EH (cell line): ENCODE data around the gene MBD4.
"Not testable (repeated sequence)": the region's sequence is repeated elsewhere in the genome, so short reads cannot be mapped to it uniquely, and the experiment has no call there.

Experiments
- DNase-seq: peaks from one replicate; pipeline ENCODE4 v3.0.0-alpha.2; 2015; ENCODE audit warnings: low read depth

The MBD4 gene

DNA sequence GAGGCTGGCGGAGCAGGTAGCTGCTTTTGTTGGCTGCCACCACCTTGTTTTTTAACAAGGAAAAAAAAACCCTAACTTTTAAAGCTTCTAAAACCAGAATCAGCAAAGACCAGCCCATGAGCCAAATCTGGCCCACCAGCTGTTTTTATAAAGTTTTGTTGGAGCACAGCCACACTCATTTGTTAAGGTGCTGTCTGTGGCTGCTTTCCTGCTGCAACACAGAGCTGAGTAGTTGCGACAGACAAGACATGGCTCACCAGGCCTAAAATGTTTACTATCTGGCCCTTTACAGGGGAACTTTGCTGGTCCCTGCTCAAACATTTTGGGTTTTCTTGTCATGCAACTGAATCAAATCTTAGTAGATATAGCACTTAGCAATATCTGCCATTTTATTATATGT, 30.2 kb downstream of the MBD4 start:
- peak; percentile 20 for DNase-seq

DNA sequence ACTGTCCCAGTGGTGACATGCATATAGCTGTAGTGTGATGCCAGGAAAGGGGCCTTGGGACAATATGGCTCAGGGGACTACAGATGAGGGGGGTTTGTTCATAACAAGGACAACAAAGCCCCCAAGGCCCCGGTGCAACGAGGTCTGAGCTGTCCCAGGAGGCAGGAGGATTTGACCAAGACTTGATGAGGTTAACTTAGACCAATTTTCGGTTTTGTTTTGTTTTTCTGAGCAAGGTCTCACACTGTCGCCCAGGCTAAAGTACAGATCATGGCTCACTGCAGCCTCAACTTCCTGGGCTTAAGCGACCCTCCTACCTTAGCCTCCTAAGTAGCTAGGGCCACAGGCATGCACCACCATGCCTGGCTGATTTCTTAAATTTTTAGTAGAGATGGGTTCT, 35.1 kb downstream of the MBD4 start:
- DNase-seq, result no peak

DNA sequence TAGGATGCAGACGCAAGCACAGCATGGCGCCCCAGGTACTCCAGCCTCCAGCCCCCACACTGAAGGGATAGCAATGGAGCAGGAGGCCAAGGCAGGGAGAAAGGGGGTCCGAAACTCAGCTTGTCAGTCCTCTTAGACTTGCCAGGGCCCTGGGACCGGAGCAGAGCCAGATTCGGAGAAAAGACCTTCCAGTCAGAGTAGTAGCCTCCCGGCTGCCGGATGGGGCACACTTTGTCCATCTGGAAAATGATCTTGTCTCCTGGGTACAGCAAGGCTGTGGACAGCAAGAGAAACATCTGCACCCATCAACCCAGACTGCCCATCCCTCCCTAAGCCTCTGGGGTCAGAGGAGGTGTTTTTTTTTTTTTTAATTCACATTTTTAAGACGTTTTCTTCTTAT, 35.6 kb downstream of the MBD4 start:
- DNase-seq, result no peak

DNA sequence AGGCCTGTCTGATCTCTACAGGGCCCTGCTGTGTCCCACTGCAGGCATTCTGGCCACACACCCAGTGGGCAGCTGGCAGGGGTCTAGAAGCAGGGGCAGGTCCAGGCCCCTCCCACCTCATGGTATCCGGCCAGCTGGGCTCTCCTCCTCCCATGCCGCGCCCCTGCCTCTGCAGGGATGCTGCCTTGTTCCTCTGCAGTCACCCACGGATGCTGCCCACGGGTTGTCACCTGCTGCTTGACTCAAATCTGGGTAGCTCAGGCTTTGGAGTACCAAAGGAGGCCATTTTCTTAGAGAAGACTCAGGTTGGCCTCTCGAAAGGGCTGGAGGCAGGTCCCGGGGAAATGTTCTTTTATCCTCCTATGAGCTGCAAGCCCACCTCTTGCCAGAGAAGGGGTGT, 36.3 kb downstream of the MBD4 start:
- no peak for DNase-seq

DNA sequence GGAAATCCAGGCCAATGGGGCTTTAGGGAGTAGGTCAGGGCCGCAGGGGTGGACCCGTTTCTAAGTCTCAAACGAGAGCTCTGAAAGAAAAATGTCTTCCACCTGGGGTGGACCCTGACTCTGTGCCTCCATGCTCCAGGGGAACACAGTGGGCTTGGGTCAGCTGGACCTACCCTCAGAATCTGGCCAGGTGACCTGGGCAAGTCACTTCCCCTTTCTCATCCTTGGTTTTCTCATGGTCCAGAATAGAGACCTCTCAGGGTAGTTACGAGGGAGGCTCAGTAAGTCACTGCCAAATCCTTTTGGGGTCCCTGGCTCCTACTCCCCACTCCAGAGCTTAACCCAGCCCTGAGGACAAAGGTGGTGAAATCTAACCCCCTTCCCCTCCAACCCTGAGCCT, 37.1 kb downstream of the MBD4 start:
- no peak for DNase-seq

DNA sequence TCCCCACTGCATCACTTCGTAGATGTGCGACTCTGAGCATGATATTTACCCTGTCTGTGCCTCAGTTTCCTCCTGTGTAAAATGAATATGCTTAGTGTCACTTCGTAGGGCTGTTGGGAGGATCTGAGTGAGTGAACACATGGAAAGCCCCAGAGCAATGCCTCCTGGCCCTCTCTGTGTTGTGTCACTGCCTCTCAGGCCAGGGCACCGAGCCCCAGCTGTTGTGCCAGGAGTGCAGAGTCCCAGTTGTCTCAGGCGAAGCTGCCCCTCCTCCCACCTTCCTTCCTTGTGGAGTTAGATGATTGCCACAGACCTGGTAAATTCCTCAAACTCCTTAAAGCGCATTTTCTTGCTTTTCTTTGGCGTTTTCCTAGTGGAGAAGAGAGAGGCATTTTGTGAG, 37.5 kb downstream of the MBD4 start:
- DNase-seq, result no peak

DNA sequence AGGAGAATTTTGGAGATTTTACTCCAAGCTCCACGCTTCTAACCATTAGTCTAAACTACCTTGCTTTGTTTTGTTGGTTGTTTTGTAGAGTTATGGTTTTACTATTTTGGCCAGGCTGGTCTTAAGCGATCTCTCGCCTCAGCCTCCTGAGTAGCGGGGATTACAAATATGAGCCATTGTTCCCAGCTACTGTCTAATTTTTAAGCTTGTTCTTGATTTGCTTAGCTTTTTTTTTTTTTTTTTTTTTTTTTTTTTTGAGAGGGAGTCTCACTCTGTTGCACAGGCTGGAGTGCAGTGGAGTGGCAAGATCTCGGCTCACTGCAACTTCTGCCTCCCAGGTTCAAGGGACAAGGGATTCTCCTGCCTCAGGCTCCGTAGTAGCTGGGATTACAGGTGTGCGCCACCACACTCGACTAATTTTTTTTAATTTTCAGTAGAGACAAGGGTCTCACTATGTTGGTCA, 39.8 kb downstream of the MBD4 start:
- DNase-seq, result no peak

DNA sequence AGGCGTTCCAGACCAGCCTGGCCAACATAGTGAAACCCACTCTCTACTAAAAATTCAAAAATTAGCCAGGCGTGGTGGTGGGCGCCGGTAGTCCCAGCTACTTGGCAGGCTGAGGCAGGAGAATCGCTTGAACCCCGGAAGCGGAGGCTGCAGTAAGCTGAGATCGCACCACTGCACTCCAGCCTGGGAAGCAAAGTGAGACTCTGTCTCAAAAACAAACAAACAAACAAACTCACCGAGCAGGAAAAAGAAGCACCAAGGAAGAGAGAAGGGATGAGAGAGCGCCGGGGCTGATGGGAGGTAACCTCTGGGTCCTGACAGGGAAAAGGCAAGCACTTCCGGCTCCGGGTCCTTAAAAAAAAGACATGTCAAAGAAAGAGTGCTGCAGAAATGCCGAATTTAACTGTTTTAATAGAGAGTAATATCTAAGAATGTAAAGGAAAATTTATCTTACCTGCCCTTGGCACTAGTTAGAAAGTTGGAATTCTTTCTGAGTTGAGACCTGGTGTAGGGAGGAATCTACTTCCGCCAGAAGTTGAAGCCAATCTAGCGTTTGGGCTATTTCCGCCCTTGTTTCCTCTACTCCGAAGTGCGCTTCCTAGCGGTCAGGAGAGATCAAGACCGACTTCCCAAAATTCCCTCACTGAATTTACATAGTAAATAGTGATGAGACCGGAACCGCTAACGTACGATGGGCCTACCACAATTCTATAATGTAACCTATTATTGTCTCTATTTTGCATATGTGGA, 40.4 kb downstream of the MBD4 start:
- DNase-seq, result peak; percentile 95

DNA sequence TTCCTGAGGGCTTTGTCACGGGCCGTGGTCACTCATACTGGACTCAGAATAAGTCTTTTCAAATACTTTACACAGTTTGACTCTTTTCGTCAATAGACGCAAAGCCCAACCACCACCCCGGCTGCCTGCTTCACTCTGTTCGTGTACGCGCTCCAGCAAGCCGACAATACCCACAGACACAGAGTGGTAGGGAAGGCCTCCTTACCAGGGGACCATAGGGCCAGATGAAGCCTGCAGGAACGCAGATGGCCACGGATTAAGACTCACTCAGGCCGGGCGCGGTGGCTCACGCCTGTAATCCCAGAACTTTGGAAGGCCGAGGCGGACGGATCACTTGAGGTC, 41.0 kb downstream of the MBD4 start:
- DNase-seq, result peak; percentile 50

DNA sequence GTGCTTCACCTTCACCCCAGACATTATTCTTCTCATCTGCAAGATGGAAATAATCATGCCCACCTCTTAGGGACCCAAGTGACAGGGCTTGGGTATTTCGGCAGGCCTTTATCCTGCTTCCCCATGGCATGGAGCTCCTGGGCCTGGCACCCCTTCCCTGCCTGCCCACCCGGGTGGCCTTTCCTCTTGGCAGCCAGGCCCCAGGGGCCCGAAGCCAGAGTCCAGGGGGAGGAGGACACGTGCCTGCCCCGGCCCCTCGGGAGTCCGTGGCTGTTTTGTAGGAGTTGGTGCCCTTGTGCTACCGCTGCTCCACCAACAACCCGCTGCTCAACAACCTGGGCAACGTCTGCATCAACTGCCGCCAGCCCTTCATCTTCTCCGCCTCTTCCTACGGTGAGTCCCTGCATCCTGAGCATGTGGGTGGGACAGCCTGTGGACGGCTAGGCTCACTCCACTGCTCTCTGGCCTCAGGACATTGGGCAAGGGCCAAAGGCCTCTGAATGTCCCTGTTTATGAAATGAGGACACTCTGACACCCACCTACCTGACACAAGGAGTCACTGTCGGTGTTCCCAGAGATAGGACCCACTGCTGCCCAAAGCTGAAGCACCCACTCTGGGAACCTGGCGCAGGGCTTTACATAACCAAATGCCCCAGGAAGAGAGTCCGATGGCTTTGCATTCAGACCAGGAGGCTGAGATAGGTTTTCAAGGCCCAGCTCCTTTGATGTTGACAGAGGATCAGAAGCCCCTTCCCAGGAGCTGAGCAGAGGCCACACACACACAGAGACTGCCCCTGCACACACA, 45.8 kb downstream of the MBD4 start:
- not testable (repeated sequence) for DNase-seq

DNA sequence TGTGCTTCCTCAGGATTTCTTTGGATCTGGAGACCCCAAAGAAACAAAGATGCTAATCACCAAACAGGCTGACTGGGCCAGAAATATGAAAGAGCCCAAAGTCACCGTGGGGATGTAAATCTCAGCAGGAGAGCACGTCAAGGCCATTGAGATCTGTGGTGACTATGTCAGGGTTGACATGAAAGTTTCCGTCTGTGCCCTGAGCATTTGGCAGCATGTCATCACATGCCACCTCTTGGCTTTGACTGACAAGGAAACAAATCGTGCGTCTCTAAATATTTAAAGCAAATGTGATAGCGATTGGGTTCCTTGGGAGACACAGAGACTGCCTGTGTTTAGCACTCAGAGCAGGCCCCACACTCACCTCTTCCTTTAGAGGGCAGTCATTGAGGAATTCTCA, 46.5 kb downstream of the MBD4 start:
- no peak for DNase-seq

DNA sequence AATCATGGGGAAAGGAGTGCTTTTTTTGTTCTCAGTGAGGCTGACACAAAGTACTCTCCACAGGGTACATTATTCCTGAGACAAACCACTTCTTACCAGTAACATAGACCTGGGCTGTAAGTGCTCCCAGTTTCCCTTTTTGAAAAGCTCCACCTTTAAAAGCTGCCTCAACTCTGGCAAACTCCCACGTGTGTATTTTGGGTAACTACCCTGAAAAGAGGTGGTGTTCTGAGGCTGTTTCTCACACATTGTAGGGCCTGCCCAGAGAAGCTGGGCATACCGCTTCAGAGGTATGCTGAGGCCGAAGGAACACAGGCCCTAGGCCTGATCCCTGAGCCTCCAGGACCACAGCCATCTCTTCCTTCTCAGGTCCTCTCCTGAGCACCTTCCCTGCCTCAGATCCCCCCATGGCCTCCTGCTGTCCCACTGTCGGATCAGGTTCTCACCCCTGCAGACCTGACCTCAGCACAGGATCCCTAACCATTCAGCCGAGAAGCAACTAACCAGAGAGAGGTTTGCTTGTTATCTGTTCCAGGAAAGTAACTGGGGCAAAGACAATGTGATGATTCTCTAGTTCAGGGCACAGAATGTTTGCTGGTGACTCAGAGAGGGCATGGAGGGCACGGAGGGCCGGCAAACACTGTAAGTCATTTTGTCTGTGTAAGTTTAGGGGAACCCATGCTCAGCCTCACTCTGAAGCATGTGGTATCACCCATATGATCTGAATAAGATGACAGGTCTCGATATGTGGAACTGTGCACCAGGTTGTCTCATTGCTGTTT, 47.5 kb downstream of the MBD4 start:
- not testable (repeated sequence) for DNase-seq

DNA sequence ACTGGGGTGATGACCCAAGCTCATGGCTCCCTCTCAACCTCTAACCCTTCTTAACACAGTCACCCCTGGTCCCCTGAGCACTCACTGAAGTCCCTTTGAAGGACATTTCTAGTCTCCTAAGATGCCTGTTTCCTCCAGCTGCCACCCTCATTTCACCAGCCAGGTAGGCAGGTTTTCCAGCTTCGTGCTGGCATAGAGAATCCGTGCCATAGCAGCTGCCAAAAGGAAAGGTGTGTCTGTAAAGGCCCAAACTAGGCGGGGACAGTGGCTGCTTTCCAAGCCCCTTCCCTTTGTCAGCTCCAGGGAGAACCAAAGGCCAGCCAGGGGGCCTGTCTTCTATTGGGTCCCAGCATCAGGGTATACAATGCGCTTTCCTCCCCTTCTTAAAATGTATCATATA, 48.2 kb downstream of the MBD4 start:
- DNase-seq, result not testable (repeated sequence)

DNA sequence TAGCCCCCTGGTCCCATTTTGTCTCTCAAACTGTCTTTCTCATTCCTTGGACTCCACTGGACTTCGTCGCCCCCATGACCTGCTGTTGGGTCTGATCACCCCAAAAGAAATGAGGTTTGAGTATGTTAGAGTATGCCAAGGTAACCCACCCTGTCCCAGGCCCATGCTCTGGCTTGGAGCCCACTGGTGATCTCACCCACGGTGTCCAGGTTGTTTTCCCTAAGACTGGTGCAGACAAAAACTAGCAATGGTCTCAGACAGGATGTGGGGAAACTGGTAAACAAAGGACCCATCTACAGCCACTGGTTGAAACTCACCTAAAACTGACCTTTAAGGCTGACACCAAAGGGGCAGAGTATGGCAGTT, 50.2 kb downstream of the MBD4 start:
- DNase-seq, result no peak

DNA sequence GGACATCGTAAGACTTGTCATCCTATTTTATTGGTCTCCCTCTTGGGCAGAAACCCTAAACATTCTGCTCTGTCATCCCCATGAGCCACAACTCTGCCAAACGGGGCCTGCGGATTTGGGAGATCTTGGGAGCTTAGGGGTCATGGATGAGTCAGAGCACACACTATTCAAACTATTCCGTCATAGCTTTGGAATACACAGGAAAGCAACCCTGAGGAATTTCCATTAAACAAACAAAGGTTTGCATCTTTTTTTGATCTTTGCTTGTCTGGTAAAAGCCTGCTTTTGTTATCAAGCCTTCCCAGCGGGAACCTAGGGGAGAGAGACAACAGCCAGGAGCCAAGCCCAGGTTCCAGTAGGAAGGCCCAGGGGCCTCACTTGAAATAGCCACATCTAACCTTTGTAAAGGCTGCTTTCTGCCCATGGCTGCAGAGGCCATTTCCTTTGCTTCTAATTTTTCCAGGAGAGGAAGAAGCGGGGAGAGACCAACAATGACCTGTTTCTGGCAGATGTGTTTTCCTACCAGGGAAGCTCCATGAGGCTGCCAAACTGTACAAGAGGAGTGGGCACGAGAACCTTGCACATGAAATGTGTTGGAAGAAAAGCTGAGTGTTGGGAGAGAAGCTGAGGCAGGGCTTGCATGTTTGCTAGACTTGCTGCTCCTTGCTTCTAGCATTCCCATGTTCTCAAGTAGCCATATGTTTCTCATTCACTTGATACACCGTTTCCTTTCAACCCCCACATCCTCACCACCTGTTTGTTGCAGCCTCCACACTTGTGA, 50.8 kb downstream of the MBD4 start:
- peak; percentile 87 for DNase-seq

DNA sequence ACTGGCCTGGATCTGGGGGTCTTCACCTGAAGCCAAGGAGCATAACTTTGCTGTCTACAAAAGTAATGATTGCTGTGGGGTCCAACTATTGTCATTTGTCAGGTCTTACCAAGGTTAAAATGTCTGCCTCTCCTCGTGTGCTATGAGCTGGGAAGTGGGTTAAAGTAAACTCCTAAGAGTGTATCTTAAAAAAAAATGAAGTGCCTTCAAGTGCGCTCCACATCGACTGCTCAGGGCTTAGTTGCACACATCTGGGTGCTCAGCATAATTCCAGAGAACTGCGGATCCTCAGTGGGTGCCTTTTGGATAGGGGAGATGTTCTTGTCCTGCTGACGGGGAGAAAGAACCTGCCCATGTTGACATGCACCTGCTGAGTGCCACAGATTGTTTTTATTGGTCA, 52.3 kb downstream of the MBD4 start:
- no peak for DNase-seq

DNA sequence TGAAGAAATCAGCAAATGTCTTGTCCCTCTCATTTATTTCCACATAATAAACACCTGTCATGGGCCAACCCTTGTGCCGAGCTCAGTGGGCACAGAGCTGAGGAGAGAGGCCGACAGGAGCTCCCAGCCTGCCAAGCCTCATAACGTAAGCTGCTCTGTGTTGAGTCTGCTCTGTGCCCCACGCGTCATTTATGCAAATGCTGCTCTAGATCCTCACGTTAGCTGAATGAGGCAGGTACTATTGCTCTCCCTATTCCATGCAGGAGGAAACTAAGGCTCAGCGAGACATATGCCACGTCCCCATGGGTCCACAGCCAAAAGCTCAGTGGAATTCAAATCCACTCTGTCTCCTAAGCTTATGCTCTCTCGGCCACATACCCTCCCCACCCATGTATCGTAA, 52.8 kb downstream of the MBD4 start:
- no peak for DNase-seq

DNA sequence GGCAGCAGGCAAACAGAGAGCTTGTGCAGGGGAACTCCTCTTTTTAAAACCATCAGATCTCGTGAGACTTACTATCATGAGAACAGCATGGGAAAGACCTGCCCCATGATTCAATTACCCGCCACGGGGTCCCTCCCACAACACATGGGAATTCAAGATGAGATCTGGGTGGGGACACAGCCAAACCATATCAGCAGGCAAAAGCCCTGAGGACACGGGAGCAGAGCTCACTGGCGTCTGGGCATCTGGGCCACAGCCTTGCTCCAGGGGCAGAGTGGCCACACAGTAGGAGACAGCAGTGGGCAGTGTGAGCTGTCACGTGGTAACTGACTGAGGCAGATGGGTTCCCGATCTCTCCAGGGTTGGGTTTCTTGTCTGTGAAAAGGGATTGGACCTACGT, 54.2 kb downstream of the MBD4 start:
- DNase-seq, result peak; percentile 47

DNA sequence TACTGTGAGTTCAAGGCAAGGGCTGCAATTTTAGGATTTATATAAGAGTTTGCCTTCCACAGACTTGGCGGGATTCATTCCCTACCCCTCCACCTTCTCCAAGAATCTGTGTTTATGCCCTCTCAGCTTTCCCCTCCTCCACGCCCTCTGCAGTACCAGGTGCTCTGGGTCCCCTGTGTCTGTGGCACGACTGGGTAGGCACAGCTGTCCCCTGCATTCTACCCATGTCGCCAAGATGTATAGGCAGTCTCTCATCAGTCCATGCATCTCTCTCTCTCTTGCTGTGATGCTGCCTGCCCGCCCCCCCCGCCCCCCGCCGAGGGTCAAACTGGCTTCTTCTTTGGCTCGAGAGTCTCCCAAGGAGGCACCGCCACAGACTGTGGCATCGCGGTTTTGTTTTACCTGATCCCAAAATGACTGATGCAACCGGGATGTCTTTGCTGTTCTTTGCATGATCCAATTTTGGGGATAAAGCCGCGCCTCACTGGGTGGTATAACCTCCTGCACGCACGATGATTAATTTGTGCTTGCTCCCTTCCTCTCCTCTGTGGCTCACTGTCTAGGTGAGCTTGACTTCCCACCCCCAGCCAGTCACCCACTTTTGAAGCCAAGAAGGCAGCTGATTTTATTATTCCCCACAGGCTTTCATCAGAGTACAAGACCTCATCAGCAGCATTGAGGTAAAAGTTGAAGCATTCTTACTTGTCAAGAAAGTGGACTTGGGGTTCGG, 55.0 kb downstream of the MBD4 start:
- DNase-seq, result no peak

DNA sequence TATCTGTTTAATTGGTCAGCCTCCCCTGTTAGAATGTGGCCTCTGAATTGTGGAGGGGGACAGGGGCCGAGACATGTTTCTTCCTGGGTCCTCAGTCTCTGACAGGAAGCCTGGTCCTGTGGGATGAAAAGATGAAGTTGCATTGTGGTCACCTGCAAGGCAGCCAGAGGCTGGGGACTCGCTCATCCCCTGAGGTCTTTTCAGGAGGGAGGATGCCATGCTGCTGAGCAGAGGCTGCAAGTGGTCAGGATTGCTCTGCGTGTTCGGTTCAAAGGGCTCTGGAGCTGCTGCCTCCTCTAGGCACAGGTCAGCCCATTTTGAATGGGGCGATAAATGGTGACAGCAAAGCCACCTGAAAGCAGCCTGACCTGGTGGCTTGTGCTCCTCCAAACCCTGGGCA, 55.6 kb downstream of the MBD4 start:
- not testable (repeated sequence) for DNase-seq

DNA sequence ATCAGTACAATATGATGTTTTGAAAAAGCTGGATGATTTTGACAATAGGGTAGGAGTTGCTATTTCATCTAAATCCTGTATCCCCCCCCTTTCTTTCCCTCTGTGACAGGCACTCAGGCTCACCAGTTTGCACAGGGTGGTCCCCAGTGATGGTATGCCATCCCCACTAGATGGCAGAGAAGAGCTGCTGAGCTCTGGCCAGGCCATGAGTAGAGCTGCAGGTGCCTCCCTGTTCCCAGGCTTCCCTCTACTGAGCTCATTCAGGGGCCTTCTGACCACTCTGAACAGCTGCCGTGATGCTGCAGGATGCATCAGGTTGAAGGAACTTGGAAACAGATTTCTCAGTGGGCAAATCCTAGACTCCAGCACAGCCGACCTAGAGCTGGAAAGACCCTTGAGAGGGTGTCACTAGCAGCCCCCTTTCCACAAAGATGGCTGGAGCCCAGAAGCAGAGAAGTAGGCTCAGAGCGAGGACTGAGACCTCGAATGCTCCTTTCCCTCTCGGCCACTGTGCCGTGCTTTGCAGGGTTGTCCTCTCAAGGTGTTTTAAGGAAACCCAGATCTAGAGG, 56.4 kb downstream of the MBD4 start:
- peak; percentile 77 for DNase-seq
